HepG2 (cell line): ENCODE measurements around the gene PTPRB. TPM values are rescaled to one million over a fixed set of nuclear protein-coding genes. Genes with fewer than 3 reads are reported as not detected.

ENCODE experiments used
- ATAC-seq: fragments of 200-7000 bp; cut with Tn5 transposase; 3 replicates; pipeline ENCODE4 v1.9.1; 2020; ENCODE audit warnings: mild to moderate bottlenecking, moderate library complexity
- BruUV-seq: library from RNA; stranded (reverse); fragments of 400-500 nt; replicated peaks from 2 replicates; lab custom pipeline; 2021; lab: Mats Ljungman, UMichigan
- CTCF ChIA-PET: fragments of 300-600 bp; formaldehyde crosslinking; extraction: SDS; loops from one replicate; lab custom pipeline; 2021; ENCODE audit warnings: low total read pairs, inconsistent platforms, low intra/inter-chr PET ratio; lab: Yijun Ruan, JAX
- POLR2A ChIA-PET: fragments of 350-600 bp; sonication (Branson Sonifier 250); formaldehyde crosslinking; loops from one replicate; lab custom pipeline; 2020; ENCODE audit warnings: antibody characterized with exemption, inconsistent platforms; lab: Yijun Ruan, JAX
- DNase-seq: peaks from one replicate; pipeline ENCODE4 v3.0.0-alpha.2; 2015; ENCODE audit warnings: low spot score
- FAIRE-seq: peaks from 3 replicates; lab custom pipeline; 2011; peaks lifted over from hg19 to GRCh38; lab: Jason Lieb, UNC
- H2AFZ ChIP-seq: one replicate; pipeline ENCODE4 v1.6.1; 2011; ENCODE audit warnings: low read length, inconsistent platforms
- H3K27ac ChIP-seq: fragments of 300-600 bp; 3 replicates; pipeline ENCODE4 v1.8.0; 2011; ENCODE audit warnings: mixed run types, mild to moderate bottlenecking, mixed read lengths, low read length, inconsistent platforms; ENCODE audit not compliant: insufficient read depth; ENCODE audit errors: extremely low read length
- H3K27me3 ChIP-seq, 2 experiments: fragments of 200-600 bp in 1 of 2; 2 replicates in 1 of 2; 3 replicates in 1 of 2; pipeline versions ENCODE4 v1.6.0 to v1.8.0; 2011; ENCODE audit warnings: low read length in 2 of 2, mild to moderate bottlenecking in 2 of 2, moderate library complexity in 2 of 2, inconsistent platforms in 1 of 2; ENCODE audit not compliant: insufficient read depth in 2 of 2, control insufficient read depth in 1 of 2
- H3K36me3 ChIP-seq, 2 experiments: fragments of 200-600 bp in 1 of 2; replicated peaks in 1 of 2; 2 replicates in 1 of 2; 3 replicates in 1 of 2; pipeline versions ENCODE4 v1.5.1 to v1.8.0; 2011; ENCODE audit warnings: low read length in 2 of 2, inconsistent platforms in 1 of 2; ENCODE audit not compliant: insufficient read depth in 2 of 2, control insufficient read depth in 1 of 2
- H3K4me1 ChIP-seq: 2 replicates; pipeline ENCODE4 v1.5.1; 2012; ENCODE audit warnings: low read length, inconsistent platforms; ENCODE audit not compliant: insufficient read depth
- H3K4me2 ChIP-seq: 2 replicates; pipeline ENCODE4 v1.6.0; 2011; ENCODE audit warnings: low read depth, low read length, inconsistent platforms
- H3K4me3 ChIP-seq, 3 experiments: fragments of 200-600 bp in 1 of 3; sonication (generic), shearing (Covaris generic) in 1 of 3; replicated peaks in 1 of 3; 2 replicates each; pipeline ENCODE4 v1.5.1; 2011 to 2016; ENCODE audit warnings: low read length in 3 of 3, inconsistent platforms in 2 of 3, low read depth in 2 of 3, mild to moderate bottlenecking in 2 of 3, control low read depth in 1 of 3, mixed read lengths in 1 of 3; ENCODE audit not compliant: insufficient read depth in 1 of 3
- H3K79me2 ChIP-seq: one replicate; pipeline ENCODE4 v1.6.1; 2011; ENCODE audit warnings: low read length, inconsistent platforms; ENCODE audit not compliant: insufficient read depth
- H3K9ac ChIP-seq: 2 replicates; pipeline ENCODE4 v1.6.0; 2011; ENCODE audit warnings: mild to moderate bottlenecking, low read depth, low read length, inconsistent platforms; ENCODE audit not compliant: insufficient read depth
- H3K9me3 ChIP-seq: 2 replicates; pipeline ENCODE4 v1.5.1; 2012; ENCODE audit warnings: mild to moderate bottlenecking, low read length
- H4K20me1 ChIP-seq: 2 replicates; pipeline ENCODE4 v1.6.0; 2011; ENCODE audit warnings: inconsistent platforms, mild to moderate bottlenecking, low read length, moderate library complexity; ENCODE audit not compliant: insufficient read depth
- ARHGAP35 ChIP-seq: sonication (generic); formaldehyde crosslinking; IDR thresholded peaks from 2 replicates; pipeline ENCODE4 v1.9.0; 2022; ENCODE audit warnings: mild to moderate bottlenecking, inconsistent platforms, moderate library complexity, missing genetic modification reagents, borderline replicate concordance
- HNRNPL ChIP-seq: fragments of 200-400 bp; formaldehyde crosslinking; IDR thresholded peaks from 2 replicates; pipeline ENCODE4 v1.6.1; 2017; ENCODE audit warnings: mild to moderate bottlenecking, low read depth, low read length
- KAT8 ChIP-seq: IDR thresholded peaks from 2 replicates; pipeline ENCODE4 v1.6.1; 2016; ENCODE audit warnings: missing genetic modification reagents, missing compliant biosample characterization
- NFE2L1 ChIP-seq: sonication (generic); formaldehyde crosslinking; IDR thresholded peaks from 2 replicates; pipeline ENCODE4 v1.4.0; 2020; ENCODE audit warnings: missing genetic modification reagents, mild to moderate bottlenecking, borderline replicate concordance
- PHF20 ChIP-seq: sonication (generic); formaldehyde crosslinking; IDR thresholded peaks from 2 replicates; pipeline ENCODE4 v1.5.0; 2020; ENCODE audit warnings: mild to moderate bottlenecking, missing genetic modification reagents
- SRSF9 ChIP-seq: fragments of 200-400 bp; formaldehyde crosslinking; IDR thresholded peaks from 2 replicates; pipeline ENCODE4 v1.6.1; 2018; ENCODE audit warnings: borderline replicate concordance, mild to moderate bottlenecking, low read depth, low read length; ENCODE audit not compliant: insufficient read depth, poor library complexity, severe bottlenecking
- TFE3 ChIP-seq: IDR thresholded peaks from 2 replicates; pipeline ENCODE4 v1.6.1; 2016
- TMF1 ChIP-seq: sonication (generic); formaldehyde crosslinking; IDR thresholded peaks from 2 replicates; pipeline ENCODE4 v1.8.1; 2022; ENCODE audit warnings: low read depth, missing genetic modification reagents
- ZIK1 ChIP-seq: sonication (generic); formaldehyde crosslinking; IDR thresholded peaks from 2 replicates; pipeline ENCODE4 v1.5.0; 2020; ENCODE audit warnings: mild to moderate bottlenecking, low read depth, missing genetic modification reagents, borderline replicate concordance
- ZNF136 ChIP-seq: sonication (generic); formaldehyde crosslinking; IDR thresholded peaks from 2 replicates; pipeline ENCODE4 v1.8.1; 2022; ENCODE audit warnings: low read depth, mild to moderate bottlenecking, moderate library complexity, missing genetic modification reagents
- ZNF205 ChIP-seq: IDR thresholded peaks from 2 replicates; pipeline ENCODE4 v1.6.1; 2018; ENCODE audit warnings: missing biosample characterization, missing genetic modification reagents
- ZNF652 ChIP-seq: IDR thresholded peaks from 2 replicates; pipeline ENCODE4 v1.6.1; 2016; ENCODE audit warnings: low read depth, borderline replicate concordance
- WGBS: methylation state at CpG from one replicate; pipeline ENCODE4 v1.1.6; 2017; ENCODE audit warnings: low lambda C conversion rate; 5-methylcytosine and 5-hydroxymethylcytosine counted together
- in situ Hi-C: cut with HindIII; loops from 2 replicates; pipeline ENCODE4 v1.10.0; 2017; ENCODE audit warnings: low pct_unique_long_range_greater_than_20kb; ENCODE audit not compliant: extremely low pct_ligation_motif_present
- intact Hi-C: fragments of 100-400 bp; cut with micrococcal nuclease; formaldehyde crosslinking; loops from one replicate; pipeline ENCODE4 v1.10.0; 2022; ENCODE audit not compliant: unreplicated experiment
- polyA plus RNA-seq, 8 experiments: library from polyadenylated mRNA; depleted of rRNA in 3 of 8; stranded (reverse) in 7 of 8; unstranded in 1 of 8; fragments of >200 nt; fragmentation: Illumina TruSeq in 4 of 8; extraction: Trizol in 4 of 8; gene quantifications; 2 replicates each; pipeline versions ENCODE4 v1.2.1 to v1.2.3, GENCODE V29; 2011 to 2016; ENCODE audit warnings: low read depth in 4 of 8, missing spikeins in 1 of 8, mixed read lengths in 1 of 8; ENCODE audit not compliant: insufficient read depth in 1 of 8
- total RNA-seq, 5 experiments: library from RNA; depleted of rRNA; stranded (reverse); fragments of >200 nt; fragmentation: Illumina TruSeq; extraction: Trizol; gene quantifications; 2 replicates each; pipeline ENCODE4 v1.2.3, GENCODE V29; 2016; ENCODE audit warnings: low read depth in 1 of 5
- TF ChIP-seq, protein P1 (sequence below): fragments of 450-650 bp; IDR thresholded peaks from 2 replicates; pipeline ENCODE4 v1.6.1; 2017

PTPRB gene
- total and polyA plus RNA-seq, 2 of the 13 experiments (the other 11 are each of a cell fraction or from before 2014, with no cell fraction given), result 0.02 to 0.07 TPM

GRCh38 chr12:70628701-70629480, 8.3 kb downstream of the PTPRB start:
- Histone ChIP-seq H3K27ac (no peak overlapping the region), H3K9me3 (no peaks in the 10 kb centered on the region), H3K4me1 (no peaks in the 10 kb centered on the region), H3K27me3 (no peaks in the 10 kb centered on the region), H4K20me1 (no peaks in the 10 kb centered on the region), H3K4me2 (no peak overlapping the region), H2AFZ (no peak overlapping the region), H3K4me3 (no peak overlapping the region), H3K36me3 (no peaks in the 10 kb centered on the region), H3K9ac (no peak overlapping the region), H3K79me2 (no peaks in the 10 kb centered on the region)
- FAIRE-seq (no peak), ATAC-seq (no peak), DNase-seq (no peak)
- intact Hi-C loops, result no loop called here
- in situ Hi-C loops, result no loop called here
- TF ChIP-seq HNRNPL, result no peak
- TF ChIP-seq KAT8 (CRISPR knock-in tag), result no peak
- TF ChIP-seq ARHGAP35, result no peak
- TF ChIP-seq NFE2L1 (CRISPR knock-in tag), result no peak
- TF ChIP-seq ZNF205 (CRISPR knock-in tag), result no peak
- no peak for TF ChIP-seq PHF20 (CRISPR knock-in tag)
- TF ChIP-seq, protein P1, sequence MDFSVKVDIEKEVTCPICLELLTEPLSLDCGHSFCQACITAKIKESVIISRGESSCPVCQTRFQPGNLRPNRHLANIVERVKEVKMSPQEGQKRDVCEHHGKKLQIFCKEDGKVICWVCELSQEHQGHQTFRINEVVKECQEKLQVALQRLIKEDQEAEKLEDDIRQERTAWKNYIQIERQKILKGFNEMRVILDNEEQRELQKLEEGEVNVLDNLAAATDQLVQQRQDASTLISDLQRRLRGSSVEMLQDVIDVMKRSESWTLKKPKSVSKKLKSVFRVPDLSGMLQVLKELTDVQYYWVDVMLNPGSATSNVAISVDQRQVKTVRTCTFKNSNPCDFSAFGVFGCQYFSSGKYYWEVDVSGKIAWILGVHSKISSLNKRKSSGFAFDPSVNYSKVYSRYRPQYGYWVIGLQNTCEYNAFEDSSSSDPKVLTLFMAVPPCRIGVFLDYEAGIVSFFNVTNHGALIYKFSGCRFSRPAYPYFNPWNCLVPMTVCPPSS, result no peak
- no peak for TF ChIP-seq ZNF136 (CRISPR knock-in tag)
- no peak for TF ChIP-seq TFE3 (CRISPR knock-in tag)
- no peak for TF ChIP-seq ZIK1 (CRISPR knock-in tag)
- no peak for TF ChIP-seq TMF1 (CRISPR knock-in tag)
- no peak for TF ChIP-seq ZNF652
- no peak for TF ChIP-seq SRSF9
- WGBS, result 12% methylated on average over 3 of the region's 3 CpGs
- CTCF ChIA-PET, result no interaction called here
- POLR2A ChIA-PET, result no interaction called here
- BruUV-seq, result no TSS peak
